Activated CD4-positive, alpha-beta T cell treated with anti-CD3 and anti-CD28 coated beads, Interleukin-10, Interleukin-2, amounts not matched to agents 100 ng/mL and 50 ng/mL, durations not matched to agents 16 hours and 8 hours (primary cell): ENCODE data around the gene MAP3K1.
A peak's percentile ranks its signal among the peaks of the same experiment; 100 is the strongest.
"Not testable (repeated sequence)": the region's sequence is repeated elsewhere in the genome, so short reads cannot be mapped to it uniquely, and the experiment has no call there.

Source experiments
- DNase-seq: peaks from one replicate; pipeline ENCODE4 v3.0.0-alpha.2; 2020

Gene MAP3K1

DNA sequence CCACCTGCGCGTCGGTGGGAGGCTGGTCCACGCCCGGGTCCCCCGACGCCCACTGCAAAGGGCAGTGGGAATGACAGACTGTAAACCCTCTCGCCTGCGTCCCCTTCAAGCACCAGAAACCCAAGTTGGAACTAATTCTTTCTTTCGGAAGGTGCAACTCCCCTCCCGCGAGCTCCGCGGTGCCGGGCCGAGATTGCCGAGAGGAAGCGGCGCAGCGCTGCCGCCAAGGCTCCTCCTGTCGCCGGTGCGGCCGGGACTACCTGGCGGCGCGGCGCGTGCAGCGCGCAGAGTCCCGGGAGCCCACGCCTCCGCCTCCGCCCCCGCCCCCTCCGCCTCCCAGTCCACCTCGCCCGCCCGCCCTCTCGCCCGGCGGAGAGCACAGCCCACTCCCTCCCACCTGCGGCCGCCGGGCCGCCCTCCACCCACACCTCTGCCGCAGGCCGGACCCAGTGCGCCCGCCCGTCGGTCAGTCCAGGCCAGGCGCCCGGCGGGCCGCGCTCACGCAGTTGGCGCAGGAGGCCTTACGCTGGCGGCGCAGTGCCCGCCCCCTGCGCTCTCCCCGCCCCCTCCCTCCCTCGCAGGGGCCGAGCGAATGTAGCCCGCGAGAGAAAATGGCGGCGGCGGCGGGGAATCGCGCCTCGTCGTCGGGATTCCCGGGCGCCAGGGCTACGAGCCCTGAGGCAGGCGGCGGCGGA, at the start of gene MAP3K1:
Gene MAP3K1 (plus strand): TSS at position 587 of the 695 bp plus-strand sequence. CDS start 25 bp downstream, at position 612.
- peak; percentile 81 for DNase-seq

DNA sequence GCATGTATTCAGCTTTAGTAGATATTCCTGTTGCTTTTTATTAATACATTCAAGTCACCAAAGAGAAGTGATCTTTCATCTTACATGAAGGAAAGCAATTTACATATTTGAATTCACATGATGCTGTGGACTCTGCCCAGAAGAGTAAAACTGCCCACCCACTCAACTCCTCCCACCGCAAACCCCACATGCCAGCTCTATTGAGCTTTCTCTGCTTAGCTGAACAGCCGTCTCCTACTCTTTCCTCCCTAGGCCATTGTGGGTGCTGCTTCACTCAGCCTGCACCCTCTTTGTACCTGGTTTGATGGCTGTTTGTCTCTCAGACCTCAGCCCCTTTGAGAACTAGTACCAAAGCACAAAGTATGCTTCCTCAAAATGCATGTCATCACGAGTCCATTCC, 48.4 kb upstream of the MAP3K1 start:
- no peak for DNase-seq

- no peak for DNase-seq
These were observed 45.3 kb upstream of the MAP3K1 start for GRCh38 chr5:56769875-56770604.

GRCh38 chr5:56772767-56773166, 42.6 kb upstream of the MAP3K1 start:
- DNase-seq, result no peak

DNA sequence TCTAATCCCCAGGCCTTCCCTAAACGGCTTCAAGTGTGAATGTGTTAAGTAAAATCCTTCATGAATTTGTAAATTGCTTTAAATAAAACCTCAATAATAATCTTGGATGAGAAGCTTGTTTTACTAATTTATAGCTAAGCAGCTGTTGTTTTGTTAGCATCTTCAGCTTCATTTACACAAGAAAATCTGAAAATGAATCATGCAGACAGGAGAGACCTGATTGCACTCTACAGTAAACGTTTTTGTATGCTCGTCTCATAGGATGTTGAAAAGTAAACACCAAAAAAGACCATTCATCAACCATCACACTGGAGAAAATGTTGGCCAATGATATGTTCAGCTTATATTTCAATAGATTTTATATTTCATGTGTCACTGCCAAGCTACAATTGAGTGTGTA, 40.4 kb upstream of the MAP3K1 start:
- DNase-seq, result no peak

- DNase-seq, result not testable (repeated sequence)
These were observed 39.0 kb upstream of the MAP3K1 start for GRCh38 chr5:56776212-56776846.

GRCh38 chr5:56783261-56783660, 32.1 kb upstream of the MAP3K1 start:
- DNase-seq, result no peak

- DNase-seq, result no peak
These were observed 29.0 kb upstream of the MAP3K1 start for GRCh38 chr5:56786346-56786745.

- peak; percentile 75 for DNase-seq
These were observed 24.0 kb upstream of the MAP3K1 start for GRCh38 chr5:56791396-56791795.

- no peak for DNase-seq
These were observed 16.8 kb upstream of the MAP3K1 start for GRCh38 chr5:56798521-56798920.

- no peak for DNase-seq
These were observed 15.2 kb upstream of the MAP3K1 start for GRCh38 chr5:56800186-56800585.

GRCh38 chr5:56801256-56801655, 14.1 kb upstream of the MAP3K1 start:
- no peak for DNase-seq

DNA sequence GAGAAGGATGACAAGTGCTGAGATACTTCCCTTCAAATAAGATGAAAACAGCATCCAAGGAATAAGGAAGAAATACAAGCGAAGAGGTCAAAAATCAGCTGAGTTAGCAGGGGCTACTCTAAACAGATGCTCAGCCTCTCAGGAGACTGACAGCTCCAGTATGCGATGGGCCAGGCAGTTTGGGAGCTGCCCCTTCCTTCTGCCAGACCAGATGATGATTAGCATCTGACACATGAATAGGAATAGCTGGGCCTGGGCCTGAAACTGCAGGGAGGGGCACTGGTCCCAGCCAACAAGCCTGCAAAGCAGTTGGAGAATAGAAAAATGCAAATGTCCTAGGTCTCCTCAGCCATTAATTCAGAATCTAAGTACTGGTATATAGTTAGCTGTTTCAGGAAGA, 13.1 kb upstream of the MAP3K1 start:
- DNase-seq, result no peak

DNA sequence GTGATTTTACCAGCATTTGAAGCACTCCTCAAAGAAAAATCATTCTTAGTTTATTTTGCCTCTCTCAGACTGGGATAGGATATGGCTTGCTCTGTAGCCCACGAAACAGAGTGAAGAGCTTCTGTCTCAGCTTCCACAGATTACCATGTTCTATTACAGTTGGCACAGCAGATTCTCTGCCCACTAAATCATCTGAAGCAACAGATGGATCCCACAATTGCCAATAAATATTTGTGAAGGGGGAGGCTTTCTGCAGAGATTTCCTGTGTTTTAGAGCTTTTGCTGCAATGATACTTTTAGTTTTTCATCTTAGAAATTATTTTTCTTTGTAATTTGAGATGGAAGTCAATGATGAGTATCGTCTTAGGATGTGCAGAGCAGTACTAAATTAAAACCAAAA, 12.3 kb upstream of the MAP3K1 start:
- no peak for DNase-seq

DNA sequence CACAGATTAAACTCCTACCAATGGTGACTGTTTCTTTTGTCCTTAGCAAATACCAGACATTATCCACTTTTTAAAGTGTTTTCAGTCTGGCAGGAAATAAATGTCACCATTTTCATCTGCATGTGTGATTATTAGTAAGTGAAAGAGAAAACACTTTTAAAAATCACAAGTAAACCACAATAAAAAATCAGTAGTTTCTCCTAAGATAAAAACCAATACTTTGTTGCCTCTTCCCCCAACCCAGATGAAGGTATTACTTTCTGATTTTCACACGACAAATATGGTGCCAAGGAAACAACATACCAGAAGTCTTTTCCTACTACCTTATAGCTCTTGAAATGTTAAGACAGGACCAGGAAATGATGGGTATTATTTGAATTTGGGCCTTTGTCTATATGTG, 11.5 kb upstream of the MAP3K1 start:
- no peak for DNase-seq

GRCh38 chr5:56807679-56808078, 7.7 kb upstream of the MAP3K1 start:
- no peak for DNase-seq

- DNase-seq, result no peak
These were observed 7.1 kb upstream of the MAP3K1 start for GRCh38 chr5:56808211-56808610.

- no peak for DNase-seq
These were observed 4.5 kb upstream of the MAP3K1 start for GRCh38 chr5:56810826-56811225.

- DNase-seq, result peak; percentile 41
These were observed 3.2 kb upstream of the MAP3K1 start for GRCh38 chr5:56812110-56812509.

DNA sequence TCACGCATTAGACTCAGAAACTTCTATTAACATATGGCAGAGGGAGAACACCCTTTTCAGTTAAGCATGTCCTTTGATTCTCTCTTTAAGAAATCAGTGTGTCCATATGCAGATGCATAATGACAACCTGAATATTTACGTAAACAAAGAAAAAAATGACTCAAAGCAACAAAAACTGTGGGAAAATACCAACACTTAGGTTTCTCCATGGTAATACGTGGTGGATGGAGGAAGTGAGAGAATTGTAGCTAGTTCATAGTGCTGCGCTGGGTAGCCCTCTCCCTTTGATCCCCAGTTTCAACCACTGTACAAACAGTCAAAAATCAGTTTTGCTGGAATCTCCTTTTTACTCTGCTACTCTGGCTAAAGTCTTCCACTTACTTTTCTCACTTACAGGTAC, 2.0 kb upstream of the MAP3K1 start:
- peak; percentile 26 for DNase-seq

GRCh38 chr5:56814361-56814962, 887 bp upstream of the MAP3K1 start:
- peak; percentile 17 for DNase-seq

GRCh38 chr5:56815658-56816545, 553 bp downstream of the MAP3K1 start:
- DNase-seq, result peak; percentile 48
